Fibroblast of lung (primary cell): ENCODE data around the gene MGAT4A. TPM values are rescaled to one million over a fixed set of nuclear protein-coding genes. Genes with fewer than 3 reads are reported as not detected.
A peak's percentile ranks its signal among the peaks of the same experiment; 100 is the strongest.

Source experiments
- DNase-seq, 2 donors: peaks; one replicate each; pipeline versions ENCODE4 v3.0.0 to v3.0.0-alpha.2; 2010; ENCODE audit warnings: low read depth in 2 of 2
- H2AFZ ChIP-seq: 2 replicates; pipeline ENCODE4 v1.5.1; 2012; ENCODE audit warnings: low read length, control low read depth, inconsistent platforms
- H3K27ac ChIP-seq: 2 replicates; pipeline ENCODE4 v1.5.1; 2011; ENCODE audit warnings: low read length, control low read depth; ENCODE audit not compliant: insufficient read depth
- H3K27me3 ChIP-seq: 2 replicates; pipeline ENCODE4 v1.5.1; 2011; ENCODE audit warnings: mild to moderate bottlenecking, low read length; ENCODE audit not compliant: control insufficient read depth, insufficient read depth
- H3K36me3 ChIP-seq: 2 replicates; pipeline ENCODE4 v1.5.1; 2011; ENCODE audit warnings: low read length; ENCODE audit not compliant: control insufficient read depth, insufficient read depth
- H3K4me1 ChIP-seq: 2 replicates; pipeline ENCODE4 v1.5.1; 2011; ENCODE audit warnings: low read length; ENCODE audit not compliant: control insufficient read depth, insufficient read depth; ENCODE audit errors: extremely low read depth
- H3K4me2 ChIP-seq: 2 replicates; pipeline ENCODE4 v1.5.1; 2011; ENCODE audit warnings: low read length, control low read depth; ENCODE audit not compliant: insufficient read depth; ENCODE audit errors: extremely low read depth
- H3K4me3 ChIP-seq, 4 experiments: fragments of 200-600 bp in 1 of 4; sonication (generic) in 1 of 4; replicated peaks in 1 of 4; 2 replicates each; pipeline ENCODE4 v1.5.1; 2011 to 2016; ENCODE audit warnings: low read length in 4 of 4, low read depth in 3 of 4, mild to moderate bottlenecking in 3 of 4, control low read depth in 2 of 4, inconsistent platforms in 1 of 4, mixed read lengths in 1 of 4; ENCODE audit not compliant: insufficient read depth in 1 of 4; ENCODE audit errors: control extremely low read depth in 1 of 4
- H3K79me2 ChIP-seq: 2 replicates; pipeline ENCODE4 v1.5.1; 2012; ENCODE audit warnings: mild to moderate bottlenecking, low read length, inconsistent platforms; ENCODE audit not compliant: control insufficient read depth, insufficient read depth
- H3K9ac ChIP-seq: 2 replicates; pipeline ENCODE4 v1.5.1; 2011; ENCODE audit warnings: mild to moderate bottlenecking, low read length, control low read depth; ENCODE audit not compliant: insufficient read depth
- H3K9me3 ChIP-seq: 2 replicates; pipeline ENCODE4 v1.5.1; 2012; ENCODE audit warnings: low read depth, low read length; ENCODE audit not compliant: control insufficient read depth, insufficient read depth
- H4K20me1 ChIP-seq: 2 replicates; pipeline ENCODE4 v1.5.1; 2011; ENCODE audit warnings: low read length; ENCODE audit not compliant: control insufficient read depth, insufficient read depth; ENCODE audit errors: extremely low read depth
- CTCF ChIP-seq, 2 donors: IDR thresholded peaks in 1 of 2; conservative IDR thresholded peaks in 1 of 2; 1 replicate in 1 of 2; 2 replicates in 1 of 2; pipeline ENCODE4 v1.5.1; 2011 to 2012; ENCODE audit warnings: low read length in 2 of 2, control low read depth in 1 of 2, inconsistent platforms in 1 of 2, low read depth in 1 of 2, mild to moderate bottlenecking in 1 of 2
- EZH2 ChIP-seq: IDR thresholded peaks from 2 replicates; pipeline ENCODE4 v1.5.1; 2012; ENCODE audit warnings: low read length, control low read depth, mild to moderate bottlenecking; ENCODE audit errors: missing control alignments
- polyA plus RNA-seq, 2 donors: library from polyadenylated mRNA; depleted of rRNA in 1 of 2; stranded (reverse) in 1 of 2; unstranded in 1 of 2; fragments of >200 nt; gene quantifications; 2 replicates each; pipeline ENCODE4 v1.2.1, GENCODE V29; 2011 to 2012; ENCODE audit warnings: missing spikeins in 1 of 2
- total RNA-seq: library from RNA; depleted of rRNA; stranded (reverse); fragments of >200 nt; gene quantifications from 2 replicates; pipeline ENCODE4 v1.2.1, GENCODE V29; 2014

MGAT4A gene
- total and polyA plus RNA-seq, 2 donors (not counting 1 experiment from before 2014, with no cell fraction given) = 0.10 to 0.17 TPM

GRCh38 chr2:98578231-98578630 is 152.7 kb downstream of the MGAT4A start:
- Histone ChIP-seq H3K4me1 (no peaks in the 10 kb centered on the region), H3K4me3 (no peak overlapping the region), H3K36me3 (no peaks in the 10 kb centered on the region), H3K9ac (no peak overlapping the region), H3K27ac (no peak overlapping the region), H4K20me1 (no peaks in the 10 kb centered on the region), H3K79me2 (no peaks in the 10 kb centered on the region), H3K27me3 (no peaks in the 10 kb centered on the region), H3K4me2 (no peak overlapping the region), H3K9me3 (no peaks in the 10 kb centered on the region), H2AFZ (no peak overlapping the region)
- no peak for TF ChIP-seq CTCF (conservative IDR thresholded peaks at IDR 0.05 in 1 of 2, IDR thresholded peaks at IDR 0.05 in 1 of 2; ENCODE audit: low read depth in 1 of 2, low read length in 2 of 2)
- TF ChIP-seq EZH2 = no peak
- DNase-seq = no peak

- no peaks in the 10 kb centered on the region for H3K9me3 ChIP-seq
- no peaks in the 10 kb centered on the region for H4K20me1 ChIP-seq
- H3K79me2 ChIP-seq = no peaks in the 10 kb centered on the region
- H3K4me3 ChIP-seq = no peak overlapping the region
- TF ChIP-seq CTCF (conservative IDR thresholded peaks at IDR 0.05 in 1 of 2, IDR thresholded peaks at IDR 0.05 in 1 of 2; ENCODE audit: low read depth in 1 of 2, low read length in 2 of 2) (peak in 1 of 2 donors; percentile 20), EZH2 (no peak)
- H2AFZ ChIP-seq = no peak overlapping the region
- H3K27ac ChIP-seq = no peak overlapping the region
- no peak for DNase-seq
- no peaks in the 10 kb centered on the region for H3K27me3 ChIP-seq
- no peak overlapping the region for H3K4me2 ChIP-seq
- no peaks in the 10 kb centered on the region for H3K4me1 ChIP-seq
- no peaks in the 10 kb centered on the region for H3K36me3 ChIP-seq
- no peak overlapping the region for H3K9ac ChIP-seq
Observed at GRCh38 chr2:98577313-98577712, 153.6 kb downstream of the MGAT4A start.

- no peak overlapping the region for H3K4me2 ChIP-seq
- no peaks in the 10 kb centered on the region for H3K79me2 ChIP-seq
- H3K27me3 ChIP-seq = no peaks in the 10 kb centered on the region
- H3K4me3 ChIP-seq = no peak overlapping the region
- DNase-seq = no peak
- TF ChIP-seq CTCF (conservative IDR thresholded peaks at IDR 0.05 in 1 of 2, IDR thresholded peaks at IDR 0.05 in 1 of 2; ENCODE audit: low read depth in 1 of 2, low read length in 2 of 2) = no peak
- no peak for TF ChIP-seq EZH2
- H3K9ac ChIP-seq = no peak overlapping the region
- H3K27ac ChIP-seq = no peak overlapping the region
- no peaks in the 10 kb centered on the region for H3K9me3 ChIP-seq
- H2AFZ ChIP-seq = no peak overlapping the region
- H4K20me1 ChIP-seq = no peaks in the 10 kb centered on the region
- no peaks in the 10 kb centered on the region for H3K36me3 ChIP-seq
- H3K4me1 ChIP-seq = no peaks in the 10 kb centered on the region
Observed at GRCh38 chr2:98576666-98577312, 154.1 kb downstream of the MGAT4A start.
